Upper lobe of left lung (tissue), 6 donors: ENCODE data around the gene STARD7. TPM values are rescaled to one million over a fixed set of nuclear protein-coding genes. Genes with fewer than 3 reads are reported as not detected.
A peak's percentile ranks its signal among the peaks of the same experiment; 100 is the strongest.

ENCODE experiments used
- ATAC-seq, 2 donors: fragments of 200-7000 bp; cut with Tn5 transposase; one replicate each; pipeline ENCODE4 v1.9.1; 2022; ENCODE audit warnings: mild to moderate bottlenecking in 2 of 2, moderate library complexity in 2 of 2; ENCODE audit not compliant: low FRiP score in 2 of 2
- DNase-seq, 2 donors: peaks; one replicate each; pipeline ENCODE4 v3.0.0-alpha.2; 2019 to 2020
- H3K27ac ChIP-seq, 4 donors: fragments of 200-600 bp; sonication (generic); one replicate each; pipeline ENCODE4 v1.5.1; 2016 to 2019
- H3K27me3 ChIP-seq, 4 donors: fragments of 200-600 bp; sonication (generic); one replicate each; pipeline ENCODE4 v1.5.1; 2017 to 2019
- H3K36me3 ChIP-seq, 4 donors: fragments of 200-600 bp; sonication (generic); one replicate each; pipeline ENCODE4 v1.5.1; 2016 to 2019
- H3K4me1 ChIP-seq, 4 donors: fragments of 200-600 bp; sonication (generic); one replicate each; pipeline ENCODE4 v1.5.1; 2018 to 2019
- H3K4me3 ChIP-seq, 4 donors: fragments of 200-600 bp; sonication (generic); one replicate each; pipeline ENCODE4 v1.5.1; 2017 to 2019; ENCODE audit warnings: mild to moderate bottlenecking in 2 of 4, moderate library complexity in 1 of 4
- H3K9me3 ChIP-seq, 4 donors: fragments of 200-600 bp; sonication (generic); one replicate each; pipeline ENCODE4 v1.5.1; 2018 to 2019
- CTCF ChIP-seq, 6 experiments: fragments of 450-650 bp in 4 of 6; fragments of 200-600 bp in 2 of 6; sonication (generic) in 2 of 6; IDR thresholded peaks; one replicate each; pipeline ENCODE4 v1.5.1; 2016 to 2019; ENCODE audit warnings: antibody characterized with exemption in 6 of 6
- EP300 ChIP-seq, 4 donors: sonication (generic); formaldehyde crosslinking; IDR thresholded peaks; one replicate each; pipeline ENCODE4 v1.5.1; 2017; ENCODE audit warnings: antibody characterized with exemption in 4 of 4, control low read depth in 2 of 4
- POLR2A ChIP-seq, 4 donors: fragments of 450-650 bp; IDR thresholded peaks; one replicate each; pipeline ENCODE4 v1.5.1; 2016 to 2017; ENCODE audit warnings: antibody characterized with exemption in 4 of 4, mild to moderate bottlenecking in 2 of 4
- POLR2AphosphoS5 ChIP-seq, 2 donors: sonication (generic); formaldehyde crosslinking; IDR thresholded peaks; one replicate each; pipeline ENCODE4 v1.5.1; 2017; ENCODE audit warnings: antibody characterized with exemption in 2 of 2
- WGBS, 2 donors: methylation state at CpG; one replicate each; pipeline ENCODE4 v1.1.5; 2017 to 2018; 5-methylcytosine and 5-hydroxymethylcytosine counted together
- total RNA-seq, 6 donors: library from RNA; depleted of rRNA in 4 of 6; stranded (reverse); fragments of >200 nt in 4 of 6; gene quantifications; one replicate each; pipeline versions ENCODE4 v1.1.0 to v1.2.1, GENCODE V29; 2016 to 2021
- donor health status: DM: no; HTN: no; CAD: no; lungs with moderate emphysema.
- donor health status: DM: no; HTN: yes; CAD: no; lungs with severe emphysema.

Gene STARD7
- total RNA-seq, 6 donors from 2014 or later, result 76.4 to 226 (median 166) TPM

GRCh38 chr2:96151595-96152303 lies 56.9 kb downstream of the STARD7 start:
- no peak overlapping the region for H3K4me3 ChIP-seq
- H3K27me3 ChIP-seq, result no peaks in the 10 kb centered on the region
- TF ChIP-seq POLR2AphosphoS5 (IDR thresholded peaks at IDR 0.05), result no peak
- TF ChIP-seq CTCF (IDR thresholded peaks at IDR 0.05), result no peak
- TF ChIP-seq POLR2A (IDR thresholded peaks at IDR 0.05), result no peak
- TF ChIP-seq EP300 (IDR thresholded peaks at IDR 0.05), result no peak
- no peaks in the 10 kb centered on the region for H3K9me3 ChIP-seq
- no peak for ATAC-seq
- H3K27ac ChIP-seq, result no peak overlapping the region
- no peaks in the 10 kb centered on the region for H3K36me3 ChIP-seq
- 86 to 87% methylated on average over 9 of the region's 9 CpGs for WGBS, 2 donors
- peaks cover 0 to 20% (median 7%) of the 10 kb centered on the region in 4 donors for H3K4me1 ChIP-seq
- no peak for DNase-seq

GRCh38 chr2:96150791-96151594 lies 57.6 kb downstream of the STARD7 start:
- WGBS, 2 donors, result 93 to 99% methylated on average over 10 to 13 of the region's 14 CpGs

GRCh38 chr2:96150007-96150640 lies 58.5 kb downstream of the STARD7 start:
- WGBS, 2 donors, result 92 to 96% methylated on average over 5 to 6 of the region's 6 CpGs
- H3K9me3 ChIP-seq, result no peaks in the 10 kb centered on the region
- H3K27ac ChIP-seq, result no peak overlapping the region
- DNase-seq (peak in 1 of 2 donors; percentile 37), ATAC-seq (no peak)
- H3K4me3 ChIP-seq, result no peak overlapping the region
- TF ChIP-seq EP300 (IDR thresholded peaks at IDR 0.05) (no peak), CTCF (IDR thresholded peaks at IDR 0.05) (no peak), POLR2AphosphoS5 (IDR thresholded peaks at IDR 0.05) (no peak), POLR2A (IDR thresholded peaks at IDR 0.05) (no peak)
- peaks cover 0 to under 1% (median 0%) of the 10 kb centered on the region in 4 donors for H3K27me3 ChIP-seq
- H3K4me1 ChIP-seq, result peaks cover 3 to 36% (median 17%) of the 10 kb centered on the region in 4 donors
- no peaks in the 10 kb centered on the region for H3K36me3 ChIP-seq

More at GRCh38 chr2:96150791-96151594, 57.6 kb downstream of the STARD7 start:
- H3K9me3 ChIP-seq, result no peaks in the 10 kb centered on the region
- H3K36me3 ChIP-seq, result no peaks in the 10 kb centered on the region
- H3K27ac ChIP-seq, result no peak overlapping the region
- no peak overlapping the region for H3K4me3 ChIP-seq
- ATAC-seq (no peak), DNase-seq (no peak)
- no peaks in the 10 kb centered on the region for H3K27me3 ChIP-seq
- H3K4me1 ChIP-seq, result peaks cover 0 to 27% (median 12%) of the 10 kb centered on the region in 4 donors
- TF ChIP-seq EP300 (IDR thresholded peaks at IDR 0.05), result no peak
- TF ChIP-seq CTCF (IDR thresholded peaks at IDR 0.05), result no peak

GRCh38 chr2:96148410-96149217 lies 60.0 kb downstream of the STARD7 start:
- Histone ChIP-seq H3K27ac (peak overlapping the region in 2 of 4 donors; percentile 62 to 64), H3K4me3 (no peak overlapping the region)

More at GRCh38 chr2:96148410-96149217, 60.0 kb downstream of the STARD7 start:
- ATAC-seq (peak; percentile 51 to 55), DNase-seq (peak; percentile 89)
- H3K27me3 ChIP-seq, result peaks cover 0 to 5% (median 0%) of the 10 kb centered on the region in 4 donors
- H3K9me3 ChIP-seq, result no peaks in the 10 kb centered on the region
- H3K4me1 ChIP-seq, result peaks cover 12 to 50% (median 27%) of the 10 kb centered on the region in 4 donors
- WGBS, 2 donors, result 42 to 52% methylated on average over 15 to 26 of the region's 29 CpGs
- TF ChIP-seq POLR2A (IDR thresholded peaks at IDR 0.05) (peak in 2 of 4 donors; percentile 33 to 60), EP300 (IDR thresholded peaks at IDR 0.05) (peak in 1 of 4 donors; percentile 19), POLR2AphosphoS5 (IDR thresholded peaks at IDR 0.05) (peak; percentile 58 to 72), CTCF (IDR thresholded peaks at IDR 0.05) (no peak)
- no peaks in the 10 kb centered on the region for H3K36me3 ChIP-seq
